Hindlimb muscle (tissue), 1 donor: ENCODE measurements around the gene ANKRD39. TPM values are rescaled to one million over a fixed set of nuclear protein-coding genes. Genes with fewer than 3 reads are reported as not detected.

Experiments used
- DNase-seq: peaks from one replicate; pipeline ENCODE4 v3.0.0-alpha.2; 2013
- polyA plus RNA-seq: library from polyadenylated mRNA; unstranded; fragments of 120-200 nt; gene quantifications from one replicate; pipeline ENCODE4 v1.2.1, GENCODE V29; 2013; ENCODE audit not compliant: insufficient read length

The ANKRD39 gene
- polyA plus RNA-seq, 1 donor, result 7.7 TPM

GRCh38 chr2:96853321-96853720, 4.5 kb downstream of the ANKRD39 start:
- DNase-seq, result no peak

GRCh38 chr2:96852667-96853066, 5.1 kb downstream of the ANKRD39 start:
- no peak for DNase-seq

GRCh38 chr2:96848264-96848663, 9.6 kb downstream of the ANKRD39 start:
- no peak for DNase-seq

DNA sequence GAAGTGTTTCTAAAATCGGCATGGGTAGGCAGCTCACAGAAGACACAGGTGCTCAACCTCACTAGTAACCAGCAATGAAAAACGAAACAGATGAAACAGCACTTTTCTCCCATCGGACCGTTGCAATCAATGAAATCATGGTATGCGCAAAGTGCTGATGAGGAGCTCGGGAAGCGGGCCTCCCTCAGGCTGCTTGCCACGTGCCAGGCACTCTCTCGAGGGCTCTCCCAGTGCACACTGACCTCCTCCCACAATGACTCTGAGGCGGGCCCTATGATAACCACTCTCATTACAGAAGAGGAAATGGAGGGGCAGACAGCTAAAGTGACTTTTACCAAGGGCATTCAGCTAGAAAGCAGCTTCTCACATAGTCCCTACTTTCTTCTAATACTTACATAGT, 10.2 kb downstream of the ANKRD39 start:
- DNase-seq, result no peak

GRCh38 chr2:96846825-96847224, 11.0 kb downstream of the ANKRD39 start:
- no peak for DNase-seq

- DNase-seq, result no peak
Measured at GRCh38 chr2:96844405-96844808, 13.4 kb downstream of the ANKRD39 start.

- DNase-seq, result no peak
Measured at GRCh38 chr2:96843538-96844268, 14.1 kb downstream of the ANKRD39 start, which contains the start of gene ANKRD23. Gene ANKRD23, minus strand, starts transcription at chr2:96844021. Its CDS starts 29 bp downstream, at chr2:96843992.

DNA sequence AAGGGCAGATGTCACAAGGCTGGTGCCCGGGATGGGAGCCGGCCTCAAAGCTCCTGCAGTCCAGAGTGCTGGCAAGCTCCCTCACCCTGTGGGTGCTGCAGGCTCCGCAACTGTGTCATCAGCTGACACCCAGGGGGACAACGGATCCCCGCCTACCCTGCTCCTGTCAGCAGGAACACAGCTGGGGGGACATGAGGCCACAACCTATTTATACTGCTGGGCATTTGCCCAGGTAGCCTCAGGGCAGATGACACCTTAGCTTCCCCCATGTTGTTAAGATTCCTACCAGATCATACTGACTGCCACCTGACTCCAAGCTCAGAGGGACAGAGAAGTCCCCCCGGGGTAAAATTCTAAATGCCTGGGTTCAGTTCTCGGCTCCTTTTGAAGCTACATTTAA, 15.2 kb downstream of the ANKRD39 start:
- DNase-seq, result no peak

GRCh38 chr2:96841701-96842495, 15.9 kb downstream of the ANKRD39 start:
- DNase-seq, result no peak

GRCh38 chr2:96839875-96840850, 17.7 kb downstream of the ANKRD39 start:
- DNase-seq, result no peak

DNA sequence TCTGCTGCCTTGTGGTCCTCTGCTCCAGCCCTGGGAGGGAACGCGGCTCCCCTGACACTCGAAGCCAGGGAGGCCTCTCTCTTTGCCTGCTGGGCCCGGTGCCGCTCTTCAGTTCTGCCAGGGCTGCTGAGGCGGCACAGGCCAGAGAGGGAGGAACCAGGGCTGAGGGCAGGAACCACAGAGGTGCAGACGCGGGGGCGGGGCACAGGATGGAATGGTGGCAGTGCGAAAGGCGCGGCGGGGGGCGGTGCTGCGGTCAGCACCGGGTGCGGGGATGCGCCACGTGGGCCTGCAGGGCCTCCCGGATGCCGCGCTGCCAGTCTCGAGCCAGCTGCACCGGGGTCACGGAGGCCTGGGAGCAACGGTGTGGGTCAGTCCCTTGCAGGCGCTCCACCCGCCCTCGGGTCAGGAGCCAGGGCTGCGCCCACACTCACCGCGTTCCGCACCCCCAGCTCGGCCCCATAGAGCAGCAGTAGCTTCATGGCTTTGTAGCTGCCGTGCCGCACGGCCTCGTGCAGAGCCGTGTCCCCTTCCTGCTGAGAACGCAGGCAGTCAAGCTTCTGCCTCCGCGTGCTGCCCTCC, 18.4 kb downstream of the ANKRD39 start:
- no peak for DNase-seq

DNA sequence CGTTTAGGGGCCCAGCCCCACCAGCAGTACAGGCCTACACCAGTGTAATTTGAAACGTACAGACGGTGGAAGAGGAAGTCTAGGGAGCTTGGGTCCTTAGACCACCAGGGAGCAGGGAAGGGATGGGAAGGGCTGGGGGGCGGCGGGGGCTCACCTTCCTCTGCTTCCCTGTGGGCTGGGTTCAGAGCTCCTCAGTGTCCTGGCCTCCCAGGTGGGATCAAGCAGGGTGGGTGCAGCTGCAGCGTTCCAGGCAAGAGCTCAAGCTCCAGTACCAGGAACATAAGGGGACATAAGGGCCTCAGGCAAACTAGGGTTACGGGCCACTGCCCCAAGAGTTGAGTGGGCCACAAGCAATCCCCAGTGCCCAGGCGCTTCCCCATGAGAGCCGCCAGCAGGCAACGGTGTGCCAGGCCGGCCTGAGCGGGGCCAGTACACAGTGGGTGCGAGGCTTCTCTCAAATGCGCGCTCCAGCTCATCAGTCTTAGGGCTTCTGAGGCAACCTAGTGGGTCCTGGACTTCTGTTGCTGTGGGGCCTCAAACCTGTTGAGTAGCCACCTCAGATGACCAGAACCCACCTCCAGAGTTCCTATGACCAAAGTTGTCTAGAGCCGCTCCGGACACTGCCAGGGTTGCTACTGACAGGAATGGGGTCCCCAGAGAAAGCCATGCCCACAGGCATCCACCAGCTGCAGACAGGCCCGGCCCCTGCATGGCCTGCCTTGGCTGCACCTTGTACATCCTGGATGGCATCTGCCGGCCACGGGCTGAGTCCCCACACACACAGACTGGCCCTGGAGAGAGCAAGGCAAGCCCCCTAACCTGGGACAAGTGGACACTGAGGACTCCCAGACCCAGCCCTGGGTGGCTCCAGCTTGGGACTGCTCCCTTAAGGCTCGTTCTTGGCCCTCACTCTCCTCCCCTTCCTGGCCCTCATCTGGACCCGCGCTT, 19.2 kb downstream of the ANKRD39 start:
- DNase-seq, result no peak

- DNase-seq, result no peak
Measured at GRCh38 chr2:96837575-96837974, 20.2 kb downstream of the ANKRD39 start.

GRCh38 chr2:96835830-96836229, 22.0 kb downstream of the ANKRD39 start:
- DNase-seq, result no peak

DNA sequence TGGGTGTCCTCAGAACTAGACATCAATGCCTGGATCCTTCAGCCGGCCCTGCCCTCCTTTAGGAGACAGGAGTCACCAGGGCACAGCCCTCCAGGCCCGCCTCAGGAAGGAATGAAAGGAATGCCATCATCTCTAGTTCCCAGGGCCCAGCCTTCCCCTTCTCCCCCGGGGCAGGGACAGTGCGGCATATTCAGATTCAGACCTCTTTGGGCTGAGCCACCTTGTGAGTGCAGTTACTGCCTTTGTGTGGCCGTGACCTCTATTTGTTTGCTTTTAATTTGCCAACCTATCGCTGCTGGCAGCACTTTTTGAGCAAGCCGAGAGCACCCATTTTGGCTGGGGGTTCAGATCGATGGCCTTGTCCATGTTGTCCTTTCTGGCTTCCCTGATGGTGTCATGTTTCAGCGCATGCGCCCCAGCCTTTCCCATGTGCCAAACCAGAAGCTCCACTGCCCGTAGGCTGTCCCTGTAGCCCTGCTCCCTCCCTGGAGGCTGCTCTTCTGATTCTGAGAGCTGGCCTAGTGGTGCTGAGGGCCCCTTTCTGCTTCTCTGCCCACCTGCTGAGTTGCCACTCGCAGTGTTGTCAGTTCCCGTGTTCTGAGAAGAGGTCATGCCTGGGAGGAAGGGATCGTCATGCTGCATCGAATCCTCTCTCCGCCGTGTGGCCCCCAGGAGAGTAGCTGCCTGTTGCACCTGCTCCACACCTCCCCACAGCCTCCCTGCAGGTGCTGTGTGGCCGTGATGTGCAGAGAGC, 24.9 kb downstream of the ANKRD39 start:
- DNase-seq, result no peak

DNA sequence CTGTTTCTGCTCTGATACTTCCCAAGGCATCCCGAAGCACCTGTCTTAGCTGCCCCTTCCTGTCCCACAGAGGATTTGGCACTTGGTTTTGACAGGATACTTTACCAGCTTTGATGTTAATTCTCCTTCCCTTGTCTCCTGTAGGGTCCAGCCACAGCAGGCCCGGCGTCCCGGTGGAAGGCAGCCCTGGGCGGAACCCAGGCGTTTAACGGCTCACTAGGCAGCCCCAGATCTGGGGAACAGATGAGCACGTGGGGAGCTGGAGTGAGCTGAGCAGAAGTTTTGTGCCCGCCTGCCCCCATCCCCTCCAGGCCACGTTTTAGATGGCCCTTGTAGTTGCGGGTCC, 25.4 kb downstream of the ANKRD39 start:
- no peak for DNase-seq

DNA sequence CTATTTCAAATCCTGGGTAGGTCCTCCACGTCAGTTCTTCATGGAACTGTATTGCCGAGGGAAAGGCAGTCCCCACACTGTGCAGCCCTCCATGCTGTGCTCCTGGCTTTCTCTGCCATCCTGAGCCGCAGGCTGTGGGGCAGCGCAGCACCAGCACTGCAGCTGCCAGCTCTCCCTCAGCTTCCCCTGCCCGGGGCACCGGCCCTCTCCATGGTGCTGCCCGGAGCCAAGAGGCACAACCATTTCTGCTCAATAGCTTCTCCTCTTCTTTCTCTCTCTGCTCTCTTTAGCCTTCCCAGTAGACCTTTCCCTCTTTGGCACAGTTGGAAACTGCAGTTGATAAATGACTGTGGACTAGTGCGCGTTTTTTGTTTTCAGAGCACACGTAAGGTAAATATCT, 26.1 kb downstream of the ANKRD39 start:
- no peak for DNase-seq

DNA sequence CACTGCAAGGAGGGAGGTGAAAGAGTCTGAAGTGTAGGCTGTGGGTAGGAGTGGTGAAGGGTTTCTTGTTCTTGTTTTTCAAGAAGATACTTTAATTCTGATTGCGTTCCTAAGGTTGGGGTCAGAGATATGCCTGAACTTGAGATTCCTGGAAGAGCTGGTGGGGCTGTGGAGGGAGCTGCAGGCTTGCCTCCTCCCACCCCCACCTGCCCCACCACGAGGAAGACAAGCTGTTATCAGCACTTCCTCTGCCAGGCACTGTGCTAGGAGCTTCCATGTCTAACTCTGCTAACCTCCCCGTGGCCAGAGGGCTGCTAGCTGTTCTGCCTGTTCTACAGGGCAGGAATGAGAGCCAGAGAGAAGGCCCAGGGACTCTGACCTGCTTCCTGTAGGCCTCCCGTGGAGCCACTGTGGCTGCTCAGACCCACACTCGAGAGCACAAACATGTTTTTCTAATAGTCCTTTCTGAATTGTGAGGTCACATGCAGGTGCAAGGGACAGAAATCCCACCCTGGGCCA, 27.7 kb downstream of the ANKRD39 start:
- DNase-seq, result no peak

DNA sequence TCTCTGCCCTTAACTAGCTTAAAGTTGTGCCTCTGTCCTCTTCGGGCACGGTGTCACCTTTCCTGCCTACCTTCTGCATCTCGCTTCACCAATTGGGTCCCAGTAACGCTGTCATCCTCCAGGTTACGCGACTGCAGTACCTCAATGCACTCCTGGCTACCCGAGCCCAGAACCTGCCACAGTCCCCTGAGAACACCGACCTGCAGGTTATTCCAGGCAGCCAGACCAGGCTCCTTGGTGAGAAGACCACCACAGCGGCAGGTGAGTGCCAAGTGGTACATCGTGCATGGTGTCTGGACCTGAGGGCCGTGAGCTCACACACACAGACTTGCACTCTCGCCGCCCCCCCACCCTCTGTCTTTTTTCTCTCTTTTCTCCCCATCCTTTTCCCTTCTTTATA, 28.9 kb downstream of the ANKRD39 start:
- DNase-seq, result no peak

DNA sequence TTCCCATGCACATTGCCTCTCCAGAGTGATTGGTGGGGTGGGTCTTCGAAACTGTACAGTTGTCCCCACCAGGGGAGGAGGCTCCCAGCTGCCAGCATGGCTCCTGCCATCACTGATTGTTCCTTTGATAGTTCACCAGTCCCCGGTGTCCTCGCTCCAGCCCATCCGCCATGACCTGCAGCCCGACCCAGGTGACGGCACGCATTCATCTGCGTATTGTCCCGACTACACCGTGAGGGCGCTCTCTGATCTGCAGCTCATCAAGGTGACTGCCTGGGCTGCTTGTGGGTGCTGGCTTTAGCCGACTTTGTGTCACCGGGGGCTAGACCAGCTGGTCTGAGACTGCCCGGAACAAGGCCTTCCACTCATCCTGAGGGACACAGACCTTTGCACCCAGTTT, 29.4 kb downstream of the ANKRD39 start:
- DNase-seq, result no peak
